ENCODE measurements around the gene COPB1.

DNA sequence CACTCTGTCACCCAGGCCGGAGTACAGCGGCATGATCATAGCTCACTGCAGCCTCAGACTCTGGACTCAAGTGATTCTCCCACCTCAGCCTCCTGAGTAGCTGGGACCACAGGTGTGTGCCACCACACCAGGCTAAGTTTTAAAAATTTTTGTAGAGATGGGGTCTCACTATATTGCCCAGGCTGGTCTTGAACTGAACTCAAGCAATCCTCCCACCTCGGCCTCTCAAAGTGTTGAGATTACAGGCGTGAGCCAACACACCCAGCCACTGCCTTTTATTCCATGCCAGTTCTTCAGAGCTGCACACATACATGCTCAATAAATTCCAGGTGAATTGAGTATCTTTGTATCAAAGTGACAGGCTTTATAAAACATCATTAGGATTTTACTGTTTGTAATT is 2.4 kb upstream of the COPB1 start:
- TF ChIP-seq, protein P1, sequence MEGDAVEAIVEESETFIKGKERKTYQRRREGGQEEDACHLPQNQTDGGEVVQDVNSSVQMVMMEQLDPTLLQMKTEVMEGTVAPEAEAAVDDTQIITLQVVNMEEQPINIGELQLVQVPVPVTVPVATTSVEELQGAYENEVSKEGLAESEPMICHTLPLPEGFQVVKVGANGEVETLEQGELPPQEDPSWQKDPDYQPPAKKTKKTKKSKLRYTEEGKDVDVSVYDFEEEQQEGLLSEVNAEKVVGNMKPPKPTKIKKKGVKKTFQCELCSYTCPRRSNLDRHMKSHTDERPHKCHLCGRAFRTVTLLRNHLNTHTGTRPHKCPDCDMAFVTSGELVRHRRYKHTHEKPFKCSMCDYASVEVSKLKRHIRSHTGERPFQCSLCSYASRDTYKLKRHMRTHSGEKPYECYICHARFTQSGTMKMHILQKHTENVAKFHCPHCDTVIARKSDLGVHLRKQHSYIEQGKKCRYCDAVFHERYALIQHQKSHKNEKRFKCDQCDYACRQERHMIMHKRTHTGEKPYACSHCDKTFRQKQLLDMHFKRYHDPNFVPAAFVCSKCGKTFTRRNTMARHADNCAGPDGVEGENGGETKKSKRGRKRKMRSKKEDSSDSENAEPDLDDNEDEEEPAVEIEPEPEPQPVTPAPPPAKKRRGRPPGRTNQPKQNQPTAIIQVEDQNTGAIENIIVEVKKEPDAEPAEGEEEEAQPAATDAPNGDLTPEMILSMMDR (conservative IDR thresholded peaks at IDR 0.05; ENCODE audit: low read length): no peak
- no peak for TF ChIP-seq EZH2phosphoT487 (IDR thresholded peaks at IDR 0.05; ENCODE audit: borderline replicate concordance)

Data from Loucy (cell line).